Upper lobe of left lung (tissue), 4 donors: ENCODE data around the gene TRAF3.

Experiments used
- CTCF ChIP-seq, 6 experiments: fragments of 450-650 bp in 4 of 6; fragments of 200-600 bp in 2 of 6; sonication (generic) in 2 of 6; IDR thresholded peaks; one replicate each; pipeline ENCODE4 v1.5.1; 2016 to 2019; ENCODE audit warnings: antibody characterized with exemption in 6 of 6
- POLR2A ChIP-seq, 4 donors: fragments of 450-650 bp; IDR thresholded peaks; one replicate each; pipeline ENCODE4 v1.5.1; 2016 to 2017; ENCODE audit warnings: antibody characterized with exemption in 4 of 4, mild to moderate bottlenecking in 2 of 4
- POLR2AphosphoS5 ChIP-seq, 2 donors: sonication (generic); formaldehyde crosslinking; IDR thresholded peaks; one replicate each; pipeline ENCODE4 v1.5.1; 2017; ENCODE audit warnings: antibody characterized with exemption in 2 of 2

DNA sequence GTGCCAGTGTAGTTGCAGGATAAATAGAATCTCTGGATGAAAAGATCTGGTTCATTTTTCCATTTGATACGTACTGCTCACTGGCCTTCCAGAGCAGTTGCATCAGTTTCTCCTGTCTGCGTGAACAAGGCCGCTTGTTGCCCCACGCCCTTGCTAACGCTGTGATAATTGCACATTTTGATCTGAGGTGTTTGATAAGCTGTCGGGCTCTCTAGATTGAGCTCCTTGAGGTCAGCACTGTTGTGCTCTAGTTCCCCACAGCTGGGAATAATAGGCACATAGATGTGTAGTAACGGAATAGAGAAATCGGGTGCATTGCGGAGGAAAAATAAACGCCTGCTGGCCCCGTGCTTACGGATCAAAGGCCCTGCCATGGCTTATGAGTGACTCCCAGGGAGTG lies 42.8 kb upstream of the TRAF3 start:
- TF ChIP-seq CTCF (IDR thresholded peaks at IDR 0.05) (no peak), POLR2A (IDR thresholded peaks at IDR 0.05) (no peak), POLR2AphosphoS5 (IDR thresholded peaks at IDR 0.05) (no peak)
